Body of pancreas (tissue), 4 donors: ENCODE data around the gene NEK10.

Experiments
- POLR2A ChIP-seq, 3 donors: fragments of 450-650 bp; IDR thresholded peaks; one replicate each; pipeline ENCODE4 v1.6.1; 2016; ENCODE audit warnings: antibody characterized with exemption in 3 of 3, mild to moderate bottlenecking in 2 of 3
- TF ChIP-seq, protein P1 (sequence below), 7 experiments: fragments of 450-650 bp in 4 of 7; fragments of 200-600 bp in 3 of 7; sonication (generic) in 3 of 7; IDR thresholded peaks; one replicate each; pipeline ENCODE4 v1.5.1; 2016 to 2019; ENCODE audit warnings: antibody characterized with exemption in 7 of 7

DNA sequence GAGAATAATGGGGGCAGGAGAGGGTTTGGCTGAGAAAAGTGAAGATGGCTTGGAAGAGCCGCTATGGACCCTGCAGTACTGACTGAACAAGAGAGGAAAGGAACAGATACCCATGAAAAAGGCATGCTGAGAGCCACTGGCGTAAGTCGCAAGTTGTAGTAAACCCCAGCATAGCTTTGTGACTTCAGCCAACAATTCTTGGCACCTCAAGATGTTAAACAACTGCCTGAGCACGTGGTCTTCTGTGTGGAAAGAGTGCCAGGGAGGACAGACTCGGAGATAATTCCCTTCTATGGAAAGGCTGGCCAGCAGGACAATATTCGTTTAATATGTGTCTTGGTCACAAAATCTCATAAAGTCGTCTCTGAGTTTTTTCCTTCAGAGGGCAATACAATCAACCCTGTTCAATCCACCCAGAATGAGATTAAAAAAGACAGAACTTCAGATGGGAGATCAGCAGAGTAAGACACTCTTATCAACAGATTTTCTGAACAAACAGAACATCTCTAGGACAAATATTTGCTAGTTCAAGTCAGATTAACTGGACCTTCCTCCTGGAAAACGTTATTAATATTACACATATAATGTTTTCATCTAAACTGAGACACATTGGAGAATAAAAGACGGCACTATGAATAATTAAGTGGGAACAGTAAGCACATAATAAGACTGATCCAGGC lies 49.2 kb downstream of the NEK10 start:
- TF ChIP-seq, protein P1, sequence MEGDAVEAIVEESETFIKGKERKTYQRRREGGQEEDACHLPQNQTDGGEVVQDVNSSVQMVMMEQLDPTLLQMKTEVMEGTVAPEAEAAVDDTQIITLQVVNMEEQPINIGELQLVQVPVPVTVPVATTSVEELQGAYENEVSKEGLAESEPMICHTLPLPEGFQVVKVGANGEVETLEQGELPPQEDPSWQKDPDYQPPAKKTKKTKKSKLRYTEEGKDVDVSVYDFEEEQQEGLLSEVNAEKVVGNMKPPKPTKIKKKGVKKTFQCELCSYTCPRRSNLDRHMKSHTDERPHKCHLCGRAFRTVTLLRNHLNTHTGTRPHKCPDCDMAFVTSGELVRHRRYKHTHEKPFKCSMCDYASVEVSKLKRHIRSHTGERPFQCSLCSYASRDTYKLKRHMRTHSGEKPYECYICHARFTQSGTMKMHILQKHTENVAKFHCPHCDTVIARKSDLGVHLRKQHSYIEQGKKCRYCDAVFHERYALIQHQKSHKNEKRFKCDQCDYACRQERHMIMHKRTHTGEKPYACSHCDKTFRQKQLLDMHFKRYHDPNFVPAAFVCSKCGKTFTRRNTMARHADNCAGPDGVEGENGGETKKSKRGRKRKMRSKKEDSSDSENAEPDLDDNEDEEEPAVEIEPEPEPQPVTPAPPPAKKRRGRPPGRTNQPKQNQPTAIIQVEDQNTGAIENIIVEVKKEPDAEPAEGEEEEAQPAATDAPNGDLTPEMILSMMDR (IDR thresholded peaks at IDR 0.05) = no peak
- no peak for TF ChIP-seq POLR2A (IDR thresholded peaks at IDR 0.05)
